Stimulated activated CD8-positive, alpha-beta memory T cell treated with anti-CD3 and anti-CD28 coated beads, Interleukin-12 subunit alpha, Interleukin-12 subunit beta, amount 100 ng/mL, for 4 hours (primary cell): ENCODE measurements around the gene TIGD3.

Experiments
- DNase-seq: peaks from one replicate; pipeline ENCODE4 v3.0.0-alpha.2; 2020; ENCODE audit warnings: low read depth

Gene TIGD3

GRCh38 chr11:65373839-65374580, 19.5 kb downstream of the TIGD3 start:
- DNase-seq: no peak

DNA sequence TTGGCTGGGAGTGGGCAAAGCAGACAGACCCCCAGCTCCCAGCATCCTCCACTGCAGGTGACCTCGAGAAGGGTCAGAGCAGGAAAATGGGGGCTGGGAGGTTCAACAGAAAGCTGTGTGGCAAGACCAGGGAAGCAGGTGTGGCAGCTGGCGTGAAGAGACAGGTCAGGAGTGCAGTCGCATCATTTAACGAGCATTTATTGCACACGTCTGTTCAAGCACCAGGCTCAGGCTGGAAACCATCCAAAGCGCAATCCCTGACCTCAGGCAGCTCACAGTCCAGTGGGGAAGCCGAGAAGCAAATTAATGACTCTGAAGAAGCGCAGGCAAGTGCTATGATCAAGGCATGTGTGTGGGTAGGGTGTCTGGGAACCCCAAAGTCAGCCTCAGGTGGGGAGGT, 20.5 kb downstream of the TIGD3 start:
- DNase-seq: no peak

- no peak for DNase-seq
Measured at GRCh38 chr11:65376138-65376713, 21.7 kb downstream of the TIGD3 start.

DNA sequence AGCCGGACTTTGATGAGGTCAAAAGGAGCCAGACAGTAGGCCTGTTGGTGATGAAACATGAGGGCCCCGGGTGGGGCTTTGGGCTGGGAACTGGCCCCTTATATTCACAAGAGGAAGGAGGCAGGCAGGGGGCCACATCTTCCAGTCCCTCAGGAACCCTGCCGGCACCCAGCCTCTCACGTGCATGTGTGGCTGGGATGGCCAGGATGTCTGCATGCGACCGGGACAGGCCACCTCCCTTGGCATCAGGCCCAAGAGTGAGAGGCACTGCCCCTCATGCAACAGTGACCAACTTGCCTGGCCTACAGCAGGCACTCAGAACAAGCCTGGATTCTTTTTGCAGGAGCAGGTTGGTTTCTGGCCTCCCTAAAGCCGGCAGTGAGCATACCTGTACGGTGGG, 22.5 kb downstream of the TIGD3 start:
- DNase-seq: no peak

GRCh38 chr11:65377777-65378176, 23.2 kb downstream of the TIGD3 start:
- no peak for DNase-seq

DNA sequence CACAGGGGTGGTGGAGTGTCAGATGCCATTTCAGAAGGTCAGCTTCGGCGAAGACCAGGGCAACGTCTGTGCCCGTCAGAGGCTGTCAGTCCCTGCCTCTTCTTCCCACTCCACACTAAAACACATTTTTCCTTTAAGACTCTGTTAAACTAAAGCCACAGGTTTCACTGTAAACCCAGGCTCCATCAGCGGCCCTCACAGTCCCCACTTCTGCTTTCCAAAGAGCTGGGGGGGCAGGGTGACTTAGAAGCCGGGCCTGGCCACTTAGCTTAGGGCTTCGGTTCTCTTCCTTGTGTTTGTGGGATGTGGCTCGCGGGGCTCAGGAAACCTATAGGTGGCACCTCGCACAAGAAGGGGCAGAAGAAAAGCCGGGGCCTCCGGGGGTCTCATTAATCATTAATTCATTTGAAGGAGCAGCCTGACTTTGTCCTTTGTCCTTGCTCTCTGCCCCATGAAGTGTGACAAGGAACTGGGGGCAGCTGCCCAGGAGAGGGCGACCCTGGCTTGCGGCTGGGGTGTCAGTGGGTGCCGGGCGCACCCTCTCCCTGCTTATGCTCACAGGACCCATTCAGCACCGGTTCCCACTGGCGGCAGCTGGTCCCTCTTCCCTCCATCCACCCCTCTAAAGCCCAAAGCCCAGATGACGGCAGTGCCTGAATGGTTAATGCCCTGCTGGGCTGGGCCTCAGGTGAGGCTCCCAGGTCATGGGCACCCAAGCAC, 23.8 kb downstream of the TIGD3 start:
- no peak for DNase-seq

GRCh38 chr11:65378928-65379638, 24.5 kb downstream of the TIGD3 start:
- DNase-seq: no peak

DNA sequence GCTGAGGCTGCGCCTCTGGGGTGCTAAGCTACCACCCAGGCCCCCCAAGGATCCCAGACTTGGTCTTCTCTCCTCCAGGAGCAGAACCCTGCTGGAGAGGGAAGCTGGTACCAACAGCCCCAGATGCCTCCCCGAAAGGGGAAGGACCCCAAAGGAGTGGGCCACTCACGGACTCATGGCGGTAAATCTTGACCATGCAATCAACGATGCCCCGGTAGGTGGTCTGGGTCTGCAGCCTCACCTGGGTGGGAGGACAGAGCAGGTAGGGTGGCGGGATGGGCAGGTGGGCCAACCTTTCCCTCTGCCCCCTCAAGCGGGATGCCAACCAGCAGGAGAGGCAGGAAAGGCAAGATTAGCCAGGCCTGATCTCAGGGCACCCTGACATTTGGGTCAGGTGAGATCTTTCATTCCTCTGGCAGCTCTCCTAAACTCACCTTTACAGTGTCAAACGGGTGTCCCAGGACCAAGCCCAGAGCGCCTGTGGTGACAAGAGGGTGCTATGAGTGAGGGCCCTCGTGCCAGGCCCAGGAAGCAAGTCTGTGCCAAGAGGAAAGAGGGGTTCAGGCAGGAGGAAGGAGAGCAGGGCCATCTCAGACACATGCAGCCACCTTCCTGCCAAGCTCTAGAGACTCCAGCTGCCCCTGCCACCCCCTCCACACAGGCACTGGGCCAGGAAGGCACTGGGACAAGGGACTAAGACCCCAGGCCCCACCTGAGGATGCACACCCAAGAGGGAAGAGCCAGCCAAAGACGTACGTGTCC, 25.3 kb downstream of the TIGD3 start:
- DNase-seq: no peak

DNA sequence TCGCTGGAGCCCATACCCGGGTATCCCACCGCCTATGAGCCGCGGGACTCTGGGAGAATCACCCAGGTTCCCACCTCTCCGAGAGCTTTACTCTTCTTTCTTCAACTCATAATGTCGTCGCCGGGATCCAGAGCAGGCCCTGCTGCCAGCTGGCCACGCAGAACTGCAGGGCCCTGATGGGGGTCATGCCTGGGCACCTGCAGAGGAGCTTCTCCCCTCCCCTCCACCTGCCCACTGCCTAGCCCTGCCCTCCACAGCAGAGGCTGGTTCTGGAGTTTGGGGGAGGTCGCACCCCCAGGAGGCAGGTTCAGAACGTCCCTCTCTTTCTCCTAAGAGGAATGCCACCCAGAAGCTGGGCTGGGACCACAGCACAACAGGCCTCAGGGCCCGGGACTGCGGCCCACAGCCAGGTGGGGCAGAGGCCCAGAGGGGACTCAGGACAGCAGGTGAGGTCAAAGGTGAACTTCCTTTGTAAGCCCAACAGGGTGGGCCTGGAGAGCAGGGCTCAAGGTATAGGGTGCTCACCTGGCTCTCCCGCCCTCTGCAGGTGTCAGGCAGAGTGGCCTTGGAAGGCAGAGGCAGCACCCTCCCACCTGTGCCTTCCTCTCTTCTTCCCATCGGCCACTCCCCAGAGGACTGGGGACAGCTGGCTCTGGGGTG, 26.0 kb downstream of the TIGD3 start:
- DNase-seq: no peak

DNA sequence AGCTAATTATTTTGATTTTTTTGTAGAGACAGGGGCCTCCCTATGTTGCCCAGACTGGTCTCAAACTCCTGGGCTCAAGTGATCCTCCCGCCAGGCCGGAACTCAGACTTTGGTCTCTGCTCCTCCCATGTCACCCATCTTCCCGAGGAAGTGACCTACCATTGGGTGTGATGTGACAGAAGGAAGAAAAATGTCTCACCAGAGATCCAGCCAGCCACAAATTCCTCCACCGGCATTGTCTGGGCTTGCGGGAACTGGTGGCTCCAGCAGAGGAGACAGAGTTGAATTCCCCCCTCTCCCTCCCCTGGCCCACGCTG, 27.1 kb downstream of the TIGD3 start:
- DNase-seq: no peak

DNA sequence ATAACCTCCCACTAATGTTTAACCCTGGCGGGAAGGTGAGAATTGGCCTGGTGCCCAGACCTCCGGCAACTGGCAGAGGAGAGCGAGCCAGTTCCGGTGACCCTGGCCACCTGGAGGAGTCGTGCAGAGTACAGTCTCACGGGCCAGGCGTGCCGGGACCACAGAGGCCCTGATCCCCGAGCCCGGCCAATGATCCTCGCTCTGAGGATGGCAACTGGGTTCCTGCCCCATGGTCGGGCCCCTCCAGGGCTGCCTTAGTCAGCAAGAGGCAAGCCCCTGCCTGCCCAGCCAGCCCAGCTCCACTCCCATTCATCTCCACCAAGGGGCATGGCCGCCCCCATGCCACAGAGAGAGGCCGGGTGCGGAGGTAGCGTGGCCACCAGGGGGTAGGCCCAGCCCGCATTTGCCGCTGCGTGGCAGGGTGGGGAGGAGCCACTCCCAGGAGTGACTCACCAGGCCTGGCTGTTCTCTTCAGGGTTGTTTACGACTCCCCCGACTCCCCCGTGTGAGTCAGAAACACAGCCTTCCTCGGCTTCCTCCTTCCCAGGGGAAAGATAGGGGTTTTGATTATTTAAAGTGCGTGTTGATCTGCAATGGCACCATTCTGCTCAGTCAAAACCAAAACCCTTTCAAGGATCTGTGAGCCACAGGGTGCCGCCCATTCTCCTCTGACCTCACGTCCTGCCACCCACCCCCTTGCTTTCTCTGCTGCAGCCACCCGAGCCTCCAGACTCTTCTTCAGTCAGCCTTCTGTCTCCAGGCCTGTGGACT, 27.7 kb downstream of the TIGD3 start, which contains the start of gene SLC25A45:
SLC25A45 (minus strand) TSS at position 614 of the 771 bp plus-strand sequence. CDS start 695 bp downstream, outside the sequence.
- DNase-seq: peak; percentile 90

DNA sequence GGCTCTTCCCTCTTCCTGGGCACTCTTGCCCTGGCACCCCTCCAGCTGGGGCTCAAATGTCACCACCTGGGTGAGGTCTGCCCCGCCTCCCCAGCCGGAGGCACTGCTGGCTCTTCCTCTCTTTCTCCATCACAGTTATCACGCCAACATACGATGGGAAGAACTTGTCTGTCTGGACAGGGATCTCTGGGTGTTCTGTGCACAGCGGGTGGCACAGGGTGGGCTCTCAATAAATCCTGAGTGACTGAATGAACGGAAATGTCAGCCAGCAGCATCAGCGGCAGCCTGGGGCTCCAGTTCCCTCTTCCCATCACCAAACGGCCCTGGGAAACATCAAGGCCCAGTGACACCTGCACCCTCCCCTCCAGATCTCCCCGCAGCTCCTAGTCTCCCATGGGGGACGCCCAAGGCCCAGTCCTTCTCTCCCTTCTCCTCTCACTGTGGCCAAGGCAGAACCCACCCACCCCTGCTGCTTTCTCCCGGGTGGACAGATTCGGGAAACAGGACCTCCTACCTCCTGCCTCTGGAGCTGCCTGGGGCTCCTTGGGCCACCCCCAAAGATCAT, 28.3 kb downstream of the TIGD3 start:
- DNase-seq: no peak

- DNase-seq: no peak
Measured at GRCh38 chr11:65383778-65384177, 29.2 kb downstream of the TIGD3 start.

DNA sequence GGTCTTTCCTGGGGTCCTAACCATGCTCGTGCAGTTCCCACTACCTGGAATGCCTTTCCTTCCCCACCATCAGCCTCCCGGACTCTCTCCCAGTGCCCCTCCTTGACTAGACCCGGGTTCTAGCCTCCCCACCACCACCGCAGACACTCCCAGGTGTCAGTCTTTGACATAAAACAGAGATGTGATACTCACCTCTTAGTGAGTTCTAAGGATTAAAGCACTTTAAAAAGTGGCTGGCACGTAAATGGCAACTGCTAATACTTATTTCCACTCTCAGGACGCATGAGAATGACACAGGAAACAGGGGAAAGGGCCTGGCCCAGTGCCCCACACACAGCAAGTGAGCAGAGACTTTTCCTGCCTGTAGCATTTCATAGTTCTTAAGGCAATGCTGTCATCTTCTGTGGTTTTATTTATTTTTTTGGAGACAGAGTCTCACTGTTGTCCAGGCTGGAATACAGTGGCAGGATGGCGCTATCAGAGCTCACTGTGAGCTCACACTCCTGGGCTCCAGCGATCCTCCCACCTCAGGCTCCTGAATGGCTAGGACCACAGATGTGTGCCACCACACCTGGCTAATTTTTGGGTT, 29.8 kb downstream of the TIGD3 start:
- DNase-seq: no peak

GRCh38 chr11:65386307-65387140, 32.0 kb downstream of the TIGD3 start, which contains the start of gene FRMD8:
FRMD8 (plus strand) TSS chr11:65386637; CDS start chr11:65387037, 400 bp downstream.
- DNase-seq: peak; percentile 85

- DNase-seq: no peak
Measured at GRCh38 chr11:65388731-65389130, 34.2 kb downstream of the TIGD3 start.

GRCh38 chr11:65389294-65389980, 34.9 kb downstream of the TIGD3 start:
- DNase-seq: no peak
